Duodenal mucosa (tissue), 2 donors: ENCODE results near the gene ZSCAN5A.
A peak's percentile ranks its signal among the peaks of the same experiment; 100 is the strongest.
"Not testable (repeated sequence)": the region's sequence is repeated elsewhere in the genome, so short reads cannot be mapped to it uniquely, and the experiment has no call there.

ENCODE experiments used
- H3K27ac ChIP-seq: one replicate; pipeline ENCODE4 v1.7.0; 2013; ENCODE audit warnings: low read depth, low read length
- H3K27me3 ChIP-seq, 2 donors: one replicate each; pipeline ENCODE4 v1.7.0; 2013; ENCODE audit warnings: low read length in 2 of 2, control low read depth in 1 of 2; ENCODE audit not compliant: insufficient read depth in 2 of 2, control insufficient read depth in 1 of 2
- H3K36me3 ChIP-seq, 2 donors: one replicate each; pipeline ENCODE4 v1.7.0; 2013; ENCODE audit warnings: low read length in 2 of 2, control low read depth in 1 of 2; ENCODE audit not compliant: insufficient read depth in 2 of 2, control insufficient read depth in 1 of 2
- H3K4me1 ChIP-seq, 2 donors: one replicate each; pipeline ENCODE4 v1.7.0; 2013; ENCODE audit warnings: low read length in 2 of 2, control low read depth in 1 of 2; ENCODE audit not compliant: insufficient read depth in 2 of 2, control insufficient read depth in 1 of 2
- H3K4me3 ChIP-seq, 2 donors: one replicate each; pipeline ENCODE4 v1.7.0; 2013; ENCODE audit warnings: low read length in 2 of 2, low read depth in 1 of 2
- H3K9ac ChIP-seq, 2 donors: one replicate each; pipeline ENCODE4 v1.7.0; 2013; ENCODE audit warnings: low read length in 2 of 2, low read depth in 1 of 2
- H3K9me3 ChIP-seq, 2 donors: one replicate each; pipeline ENCODE4 v1.7.0; 2013; ENCODE audit warnings: low read length in 2 of 2, control low read depth in 1 of 2; ENCODE audit not compliant: control insufficient read depth in 1 of 2

Gene ZSCAN5A

DNA sequence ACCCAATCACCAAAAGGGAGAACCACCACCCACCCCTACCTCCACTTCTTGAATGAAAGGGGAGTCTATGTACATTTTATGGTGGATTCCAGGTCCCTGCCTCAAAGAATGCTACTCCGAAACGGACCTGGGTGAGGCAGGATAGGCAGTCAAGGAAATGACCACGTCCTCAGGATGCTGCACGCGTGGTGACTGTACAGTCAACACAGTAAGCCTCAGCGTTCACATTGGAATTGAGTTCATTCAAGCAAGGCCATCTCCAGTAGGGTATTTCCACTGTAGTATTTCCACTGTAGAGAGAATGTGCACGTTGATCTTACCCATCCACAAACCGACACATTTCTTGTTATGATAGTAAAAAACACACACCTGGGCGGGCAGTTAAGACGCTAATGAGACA is 95.7 kb downstream of the ZSCAN5A start:
- H3K27ac ChIP-seq, result no peak overlapping the region
- H3K4me3 ChIP-seq, result no peak overlapping the region
- peaks cover 3 to 4% of the 10 kb centered on the region in 2 donors for H3K27me3 ChIP-seq
- H3K4me1 ChIP-seq, result no peaks in the 10 kb centered on the region
- peaks cover 0 to 11% of the 10 kb centered on the region in 2 donors for H3K36me3 ChIP-seq
- no peak overlapping the region for H3K9ac ChIP-seq
- no peaks in the 10 kb centered on the region for H3K9me3 ChIP-seq

DNA sequence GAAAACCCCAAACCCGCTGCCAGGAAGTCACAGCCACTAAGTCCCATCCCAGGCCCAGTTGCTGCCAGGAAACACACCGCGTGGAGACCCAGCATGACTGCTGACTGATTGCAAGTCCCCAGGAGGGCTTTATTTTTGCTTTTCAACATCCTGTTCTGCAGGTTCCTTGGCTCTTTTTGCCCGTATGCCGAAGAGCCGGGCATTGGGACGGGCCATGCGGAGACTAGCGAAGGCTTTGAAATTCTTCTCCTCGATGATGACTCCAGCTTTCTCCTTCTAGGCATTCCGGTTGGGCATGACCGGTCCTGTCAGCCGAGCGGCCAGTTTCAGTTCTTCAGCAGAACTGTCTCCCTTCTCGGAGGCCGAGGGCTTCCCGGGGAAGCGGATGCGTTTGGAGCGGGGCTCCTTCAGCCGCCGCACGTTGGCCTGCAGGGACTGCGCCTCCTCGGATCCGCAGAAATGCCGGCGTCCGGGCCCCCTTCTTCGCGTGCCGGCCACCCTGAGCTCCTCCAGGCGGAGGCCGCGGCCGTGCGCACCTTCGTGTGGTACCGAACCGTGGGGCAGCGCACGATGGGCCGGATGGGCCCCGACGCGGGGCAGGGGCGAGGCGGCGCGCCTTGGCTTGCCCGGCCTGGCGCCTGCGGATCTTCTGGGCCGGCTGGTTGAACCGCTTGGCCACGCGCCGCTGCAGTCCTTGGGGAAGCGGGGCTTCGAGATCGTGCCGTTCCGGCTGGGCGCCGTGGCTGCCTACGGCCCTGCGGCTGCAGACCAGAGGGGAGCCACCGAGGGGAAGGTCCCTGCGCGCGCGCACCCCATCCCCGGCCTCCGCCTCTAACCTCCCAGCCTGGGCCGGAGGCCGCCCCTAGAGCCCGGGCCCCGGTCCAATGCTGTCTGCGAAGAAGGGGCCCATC is 97.3 kb downstream of the ZSCAN5A start:
- Histone ChIP-seq H3K9me3 (no peaks in the 10 kb centered on the region), H3K9ac (no peak overlapping the region), H3K27me3 (peaks cover 3 to 4% of the 10 kb centered on the region in 2 donors), H3K4me3 (peak overlapping the region in 1 of 2 donors; percentile 28), H3K27ac (no peak overlapping the region), H3K36me3 (peaks cover 0 to 8% of the 10 kb centered on the region in 2 donors), H3K4me1 (no peaks in the 10 kb centered on the region)

DNA sequence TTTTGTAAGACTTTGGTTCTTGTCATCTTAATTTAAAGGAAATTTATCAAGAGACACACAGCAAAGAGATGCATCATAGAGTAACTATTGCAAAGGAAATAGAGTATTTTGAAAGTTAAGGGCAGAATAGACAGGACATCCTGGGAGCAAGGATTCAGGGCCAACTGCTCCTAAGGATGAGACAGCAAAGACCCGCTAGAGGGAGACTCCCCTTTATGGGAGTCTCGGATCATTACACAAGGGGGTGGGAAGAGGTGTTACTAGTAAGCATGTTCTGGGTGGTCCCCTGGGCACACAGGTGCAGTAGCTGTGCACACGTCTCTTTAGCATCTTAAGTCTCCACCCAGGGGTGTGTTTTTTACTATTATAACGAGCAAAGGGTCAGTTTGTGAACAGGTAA is 102.9 kb downstream of the ZSCAN5A start:
- no peaks in the 10 kb centered on the region for H3K4me1 ChIP-seq
- no peaks in the 10 kb centered on the region for H3K36me3 ChIP-seq
- no peak overlapping the region for H3K27ac ChIP-seq
- no peaks in the 10 kb centered on the region for H3K9me3 ChIP-seq
- H3K27me3 ChIP-seq, result no peaks in the 10 kb centered on the region
- H3K9ac ChIP-seq, result no peak overlapping the region
- H3K4me3 ChIP-seq, result no peak overlapping the region

DNA sequence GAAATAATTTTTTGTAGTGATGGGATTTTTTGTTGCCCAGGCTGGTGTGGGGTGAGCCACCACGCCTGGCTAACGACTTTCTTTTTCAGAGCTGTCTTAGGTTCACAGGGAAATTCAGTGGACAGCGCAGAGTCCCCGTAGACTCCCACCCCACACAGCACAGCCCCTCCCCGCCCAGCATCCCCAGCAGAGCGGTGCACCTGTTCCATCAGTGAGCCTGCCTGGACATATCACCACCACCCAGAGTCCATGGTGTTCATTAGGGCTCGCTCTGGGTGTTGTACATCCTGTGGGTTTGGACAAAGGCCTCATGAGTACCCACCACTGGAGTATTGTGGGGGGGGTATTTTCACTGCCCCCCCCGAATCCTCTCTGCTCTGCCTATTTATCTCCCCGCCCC is 104.6 kb downstream of the ZSCAN5A start:
- not testable (repeated sequence) for H3K4me3 ChIP-seq, H3K36me3 ChIP-seq, H3K9ac ChIP-seq, H3K27ac ChIP-seq, H3K27me3 ChIP-seq, H3K4me1 ChIP-seq, H3K9me3 ChIP-seq

DNA sequence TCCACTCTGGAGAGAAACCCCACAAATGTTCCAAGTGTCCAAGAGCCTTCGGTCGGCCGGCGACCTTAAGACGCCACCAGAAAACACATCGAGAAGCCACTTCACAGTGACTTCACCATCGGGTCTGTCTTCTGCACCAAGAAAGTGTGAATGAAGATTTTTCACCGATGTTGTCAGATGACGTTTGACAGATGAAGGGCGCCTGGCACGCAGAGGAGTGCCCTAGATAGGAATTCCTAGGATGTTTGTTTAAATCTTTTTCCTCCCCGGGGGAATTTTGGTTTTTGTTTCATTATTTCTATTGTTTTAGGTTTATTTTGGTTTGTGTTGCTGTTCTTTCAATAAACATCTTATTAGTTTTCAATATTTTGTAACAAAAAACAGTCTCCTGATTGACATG is 105.5 kb downstream of the ZSCAN5A start:
- Histone ChIP-seq H3K9me3 (no peaks in the 10 kb centered on the region), H3K4me3 (no peak overlapping the region), H3K9ac (no peak overlapping the region), H3K27ac (no peak overlapping the region), H3K27me3 (no peaks in the 10 kb centered on the region), H3K4me1 (no peaks in the 10 kb centered on the region), H3K36me3 (no peaks in the 10 kb centered on the region)

DNA sequence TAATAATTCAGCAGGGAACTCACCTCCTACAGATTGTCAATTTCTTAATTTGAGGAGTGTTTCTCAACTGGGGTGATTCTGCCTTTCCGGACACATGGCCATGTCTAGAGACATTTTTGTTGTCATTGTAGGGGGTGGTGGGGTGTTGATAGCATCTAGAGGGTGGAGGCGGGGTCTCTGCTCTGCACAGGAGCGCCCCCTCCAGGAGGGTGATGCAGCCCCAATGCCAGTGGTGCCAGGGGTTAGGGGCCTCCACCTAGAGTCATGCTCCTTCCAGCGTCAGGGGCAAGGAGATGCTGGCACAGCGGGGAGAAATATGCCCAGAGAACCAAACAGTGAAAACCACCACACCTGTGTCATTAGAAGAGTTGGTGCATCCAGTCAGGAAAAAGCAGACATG is 107.1 kb downstream of the ZSCAN5A start:
- H3K27me3 ChIP-seq, H3K4me1 ChIP-seq, H3K9me3 ChIP-seq, H3K9ac ChIP-seq, H3K4me3 ChIP-seq, H3K36me3 ChIP-seq, H3K27ac ChIP-seq: not testable (repeated sequence)

DNA sequence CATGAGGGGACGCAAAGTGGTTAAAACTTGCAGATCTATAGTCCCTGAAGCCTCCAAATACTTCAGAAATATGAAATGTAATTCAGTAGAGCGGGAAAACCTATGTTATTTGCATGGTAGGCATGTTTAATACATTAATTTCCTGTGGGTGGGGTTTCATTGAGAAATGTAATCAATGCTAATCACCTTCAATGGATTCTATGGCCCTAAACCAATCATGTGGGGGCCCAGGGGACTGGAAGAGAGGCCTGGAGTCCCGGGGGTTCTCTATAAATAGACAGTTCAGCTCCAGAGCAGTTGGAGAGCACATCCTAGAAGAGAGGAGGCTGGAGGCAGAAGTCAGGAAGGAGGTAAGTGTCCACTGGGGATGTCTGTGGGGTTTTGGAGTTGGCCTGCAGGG is 112.7 kb downstream of the ZSCAN5A start, which contains the start of gene ZSCAN5C:
ZSCAN5C (plus strand) TSS at position 301 of the 400 bp plus-strand sequence. CDS start 3,641 bp downstream, outside the sequence.
- Histone ChIP-seq H3K27ac (no peak within 1 kb of the TSS), H3K36me3 (no peaks in the 10 kb centered on the region), H3K9ac (no peak within 1 kb of the TSS), H3K4me1 (no peaks in the 10 kb centered on the region), H3K27me3 (no peaks in the 10 kb centered on the region), H3K4me3 (no peak within 1 kb of the TSS), H3K9me3 (no peaks in the 10 kb centered on the region)

DNA sequence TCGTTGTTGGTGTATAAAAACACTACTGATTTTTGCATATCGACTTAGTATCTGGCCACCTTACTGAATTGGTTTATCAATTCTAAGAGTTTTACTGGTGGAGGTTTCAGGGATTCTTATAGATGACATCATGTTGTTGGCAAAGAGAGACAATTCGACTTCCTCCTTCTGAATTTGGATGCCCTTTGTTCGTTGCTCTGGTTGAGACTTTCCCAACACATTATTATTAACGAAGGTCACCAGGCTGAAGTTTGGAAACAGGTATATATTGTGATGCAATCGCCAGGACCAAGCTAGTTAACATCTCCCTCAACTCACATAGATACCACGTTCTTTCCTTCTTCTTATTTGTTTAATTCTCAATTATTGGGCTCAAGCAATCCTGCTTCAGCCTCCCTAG is 115.0 kb downstream of the ZSCAN5A start:
- no peaks in the 10 kb centered on the region for H3K4me1 ChIP-seq
- H3K36me3 ChIP-seq, result no peaks in the 10 kb centered on the region
- H3K9me3 ChIP-seq, result no peaks in the 10 kb centered on the region
- no peak overlapping the region for H3K27ac ChIP-seq
- no peak overlapping the region for H3K9ac ChIP-seq
- H3K4me3 ChIP-seq, result no peak overlapping the region
- H3K27me3 ChIP-seq, result no peaks in the 10 kb centered on the region

DNA sequence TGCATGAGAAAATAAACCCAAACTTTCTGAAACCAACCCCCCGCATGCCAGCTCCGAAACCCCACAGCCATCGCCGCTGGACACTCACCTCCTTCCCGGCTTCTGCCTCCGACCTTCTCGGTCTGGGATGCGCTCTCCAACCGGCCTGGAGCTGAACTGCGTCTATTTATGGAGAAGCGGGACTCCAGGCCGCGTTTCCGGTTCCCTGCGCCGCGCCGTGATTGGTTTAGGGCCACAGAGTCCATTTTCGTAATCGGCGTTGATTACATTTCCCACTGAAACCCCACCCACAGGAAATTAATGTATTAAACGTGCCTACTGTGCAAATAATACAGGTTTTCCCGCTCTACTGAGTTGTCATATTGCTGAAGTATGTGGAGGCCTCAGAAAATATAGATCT is 117.0 kb downstream of the ZSCAN5A start, which contains the start of gene ZSCAN5B:
ZSCAN5B (minus strand) TSS at position 138 of the 400 bp plus-strand sequence. CDS start 4,731 bp downstream, outside the sequence.
- not testable (repeated sequence) for H3K27me3 ChIP-seq, H3K4me3 ChIP-seq, H3K9ac ChIP-seq, H3K9me3 ChIP-seq, H3K36me3 ChIP-seq, H3K4me1 ChIP-seq, H3K27ac ChIP-seq

DNA sequence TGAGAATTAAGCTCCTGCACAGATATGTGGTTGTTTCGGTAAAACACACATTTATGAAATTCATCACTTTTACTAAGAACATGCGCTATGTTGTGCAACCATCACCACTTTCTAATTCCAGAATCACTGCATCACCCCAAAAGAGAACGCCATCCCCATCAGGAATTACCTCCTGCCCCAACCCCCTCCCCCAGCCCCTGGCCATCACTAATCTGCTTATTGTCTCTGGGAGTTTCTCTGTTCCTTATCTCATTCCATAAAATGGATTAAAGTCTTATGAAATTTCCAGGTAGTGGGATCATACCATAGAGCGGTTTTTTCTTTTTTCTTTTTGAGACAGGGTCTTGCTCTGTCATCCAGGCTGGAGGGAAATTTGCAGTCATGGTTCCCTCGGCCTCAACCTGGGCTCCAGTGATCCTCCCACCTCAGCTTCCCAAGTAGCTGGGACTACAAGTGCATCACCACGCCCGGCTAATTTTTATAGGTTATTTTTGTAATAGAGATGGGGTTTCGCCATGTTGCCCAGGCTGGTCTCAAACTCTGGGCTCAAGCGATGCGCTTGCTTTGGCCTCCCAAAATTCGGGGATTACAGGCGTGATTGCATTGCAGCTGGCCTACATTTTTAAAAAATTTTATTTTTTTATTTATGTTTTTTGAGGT is 120.5 kb downstream of the ZSCAN5A start:
- H3K4me3 ChIP-seq, result no peak overlapping the region
- H3K36me3 ChIP-seq, result no peaks in the 10 kb centered on the region
- H3K4me1 ChIP-seq, result no peaks in the 10 kb centered on the region
- no peak overlapping the region for H3K27ac ChIP-seq
- no peaks in the 10 kb centered on the region for H3K9me3 ChIP-seq
- H3K27me3 ChIP-seq, result no peaks in the 10 kb centered on the region
- no peak overlapping the region for H3K9ac ChIP-seq
